Neural progenitor cell (in vitro differentiated cells): Measurements from ENCODE around the gene ILF3.

Source experiments
- EZH2 ChIP-seq: fragments of 200-600 bp; sonication (generic); IDR thresholded peaks from 2 replicates; pipeline ENCODE4 v1.6.1; 2017; ENCODE audit warnings: antibody characterized with exemption, mild to moderate bottlenecking, moderate library complexity
- TF ChIP-seq, protein P1 (sequence below): fragments of 200-600 bp; sonication (generic); IDR thresholded peaks from 2 replicates; pipeline ENCODE4 v1.5.1; 2017; ENCODE audit warnings: antibody characterized with exemption, mild to moderate bottlenecking

DNA sequence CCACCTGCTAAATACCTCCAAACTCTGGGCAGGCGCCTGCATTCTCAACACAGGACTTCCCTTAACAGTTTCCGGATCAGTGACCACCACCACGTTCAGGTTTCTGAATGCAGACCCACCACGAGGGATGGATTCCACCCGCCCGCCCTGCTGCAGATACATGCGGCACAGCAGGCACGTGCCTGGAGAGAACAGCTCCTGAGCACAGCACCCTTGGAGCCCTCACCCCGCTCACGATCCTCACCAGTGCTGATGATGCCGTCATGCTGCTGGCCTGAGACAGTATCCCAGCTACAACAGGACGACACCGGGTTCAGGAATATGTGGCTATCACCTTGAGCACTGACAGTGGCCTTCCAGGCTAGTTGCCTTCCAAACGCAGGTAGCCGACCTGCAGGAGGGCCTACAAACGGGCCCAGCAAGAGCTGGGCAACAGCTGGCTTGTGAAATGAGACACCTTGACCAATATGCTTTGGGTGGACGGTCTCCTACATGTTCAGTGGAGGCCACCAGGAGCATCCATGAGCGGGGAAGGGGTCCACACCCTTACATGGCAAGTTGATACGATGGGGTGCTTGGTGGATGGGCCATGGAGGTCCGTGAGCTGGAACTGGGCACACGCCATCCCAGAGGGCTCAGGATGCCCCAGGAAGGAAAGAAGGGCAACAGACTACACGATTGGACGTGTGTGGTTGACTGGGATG, 37.2 kb downstream of the ILF3 start:
- TF ChIP-seq, protein P1, sequence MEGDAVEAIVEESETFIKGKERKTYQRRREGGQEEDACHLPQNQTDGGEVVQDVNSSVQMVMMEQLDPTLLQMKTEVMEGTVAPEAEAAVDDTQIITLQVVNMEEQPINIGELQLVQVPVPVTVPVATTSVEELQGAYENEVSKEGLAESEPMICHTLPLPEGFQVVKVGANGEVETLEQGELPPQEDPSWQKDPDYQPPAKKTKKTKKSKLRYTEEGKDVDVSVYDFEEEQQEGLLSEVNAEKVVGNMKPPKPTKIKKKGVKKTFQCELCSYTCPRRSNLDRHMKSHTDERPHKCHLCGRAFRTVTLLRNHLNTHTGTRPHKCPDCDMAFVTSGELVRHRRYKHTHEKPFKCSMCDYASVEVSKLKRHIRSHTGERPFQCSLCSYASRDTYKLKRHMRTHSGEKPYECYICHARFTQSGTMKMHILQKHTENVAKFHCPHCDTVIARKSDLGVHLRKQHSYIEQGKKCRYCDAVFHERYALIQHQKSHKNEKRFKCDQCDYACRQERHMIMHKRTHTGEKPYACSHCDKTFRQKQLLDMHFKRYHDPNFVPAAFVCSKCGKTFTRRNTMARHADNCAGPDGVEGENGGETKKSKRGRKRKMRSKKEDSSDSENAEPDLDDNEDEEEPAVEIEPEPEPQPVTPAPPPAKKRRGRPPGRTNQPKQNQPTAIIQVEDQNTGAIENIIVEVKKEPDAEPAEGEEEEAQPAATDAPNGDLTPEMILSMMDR = no peak
- no peak for TF ChIP-seq EZH2
